ENCODE data around the gene DNAJB11. TPM values are rescaled to one million over a fixed set of nuclear protein-coding genes. Genes with fewer than 3 reads are reported as not detected.

The DNAJB11 gene
- total RNA-seq: 34.6 TPM

DNA sequence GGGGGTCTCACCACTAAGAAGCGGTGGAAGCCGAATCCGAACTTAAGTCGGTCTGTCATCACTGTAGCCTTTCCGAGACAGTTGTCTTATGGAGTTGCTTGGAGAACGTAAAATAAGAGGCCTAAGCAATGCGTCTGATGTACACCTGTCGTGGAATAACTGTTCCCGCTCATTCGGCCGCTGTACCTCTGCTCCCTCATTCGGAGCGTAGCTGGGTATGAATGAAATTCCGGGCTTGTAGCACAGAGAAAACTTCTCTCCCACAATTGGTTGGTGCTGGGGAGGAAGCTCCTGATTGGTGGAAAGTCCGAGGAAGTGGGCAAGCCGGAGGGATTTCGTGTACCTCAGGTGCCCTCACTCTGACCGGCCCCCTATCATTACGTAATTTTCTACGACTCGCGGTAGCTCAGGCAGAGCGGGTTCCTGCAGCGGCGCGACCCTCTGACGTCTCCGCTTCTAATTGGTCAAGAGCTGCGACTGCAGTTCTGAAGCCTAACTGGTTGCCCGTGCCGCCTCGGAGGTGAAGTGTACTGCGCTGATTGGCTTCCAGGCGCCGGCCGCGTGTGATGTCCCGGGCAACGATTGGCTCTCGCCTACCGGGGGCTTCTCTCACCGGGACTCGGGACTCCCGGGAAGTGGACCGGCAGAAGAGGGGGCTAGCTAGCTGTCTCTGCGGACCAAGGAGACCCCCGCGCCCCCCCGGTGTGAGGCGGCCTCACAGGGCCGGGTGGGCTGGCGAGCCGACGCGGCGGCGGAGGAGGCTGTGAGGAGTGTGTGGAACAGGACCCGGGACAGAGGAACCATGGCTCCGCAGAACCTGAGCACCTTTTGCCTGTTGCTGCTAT is at the start of gene DNAJB11:
Gene DNAJB11, plus strand, starts transcription at position 625 of the 845 bp plus-strand sequence. Its CDS starts 178 bp downstream, at position 803.
- H3K4me3 ChIP-seq: peak within 1 kb of the TSS; percentile 82 to 83
- H3K36me3 ChIP-seq: peaks cover 0 to 29% of the 10 kb centered on the region in 2 donors
- H3K27ac ChIP-seq: peak within 1 kb of the TSS; percentile 81
- H3K27me3 ChIP-seq: no peaks in the 10 kb centered on the region
- peaks cover 43% of the 10 kb centered on the region for H3K4me1 ChIP-seq
- DNase-seq (ENCODE audit: extremely low spot score in 2 of 2): peak; percentile 99 to 100
- intact Hi-C loops (cut with DNase I): no loop called here
- TF ChIP-seq, protein P1, sequence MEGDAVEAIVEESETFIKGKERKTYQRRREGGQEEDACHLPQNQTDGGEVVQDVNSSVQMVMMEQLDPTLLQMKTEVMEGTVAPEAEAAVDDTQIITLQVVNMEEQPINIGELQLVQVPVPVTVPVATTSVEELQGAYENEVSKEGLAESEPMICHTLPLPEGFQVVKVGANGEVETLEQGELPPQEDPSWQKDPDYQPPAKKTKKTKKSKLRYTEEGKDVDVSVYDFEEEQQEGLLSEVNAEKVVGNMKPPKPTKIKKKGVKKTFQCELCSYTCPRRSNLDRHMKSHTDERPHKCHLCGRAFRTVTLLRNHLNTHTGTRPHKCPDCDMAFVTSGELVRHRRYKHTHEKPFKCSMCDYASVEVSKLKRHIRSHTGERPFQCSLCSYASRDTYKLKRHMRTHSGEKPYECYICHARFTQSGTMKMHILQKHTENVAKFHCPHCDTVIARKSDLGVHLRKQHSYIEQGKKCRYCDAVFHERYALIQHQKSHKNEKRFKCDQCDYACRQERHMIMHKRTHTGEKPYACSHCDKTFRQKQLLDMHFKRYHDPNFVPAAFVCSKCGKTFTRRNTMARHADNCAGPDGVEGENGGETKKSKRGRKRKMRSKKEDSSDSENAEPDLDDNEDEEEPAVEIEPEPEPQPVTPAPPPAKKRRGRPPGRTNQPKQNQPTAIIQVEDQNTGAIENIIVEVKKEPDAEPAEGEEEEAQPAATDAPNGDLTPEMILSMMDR (IDR thresholded peaks at IDR 0.05): no peak
- TF ChIP-seq POLR2AphosphoS5 (IDR thresholded peaks at IDR 0.05; ENCODE audit: insufficient read depth in 1 of 2, low read depth in 1 of 2) (peak; percentile 89 to 98), POLR2A (IDR thresholded peaks at IDR 0.05) (peak in 1 of 2 donors; percentile 50)
- no peaks in the 10 kb centered on the region for H3K9me3 ChIP-seq

DNA sequence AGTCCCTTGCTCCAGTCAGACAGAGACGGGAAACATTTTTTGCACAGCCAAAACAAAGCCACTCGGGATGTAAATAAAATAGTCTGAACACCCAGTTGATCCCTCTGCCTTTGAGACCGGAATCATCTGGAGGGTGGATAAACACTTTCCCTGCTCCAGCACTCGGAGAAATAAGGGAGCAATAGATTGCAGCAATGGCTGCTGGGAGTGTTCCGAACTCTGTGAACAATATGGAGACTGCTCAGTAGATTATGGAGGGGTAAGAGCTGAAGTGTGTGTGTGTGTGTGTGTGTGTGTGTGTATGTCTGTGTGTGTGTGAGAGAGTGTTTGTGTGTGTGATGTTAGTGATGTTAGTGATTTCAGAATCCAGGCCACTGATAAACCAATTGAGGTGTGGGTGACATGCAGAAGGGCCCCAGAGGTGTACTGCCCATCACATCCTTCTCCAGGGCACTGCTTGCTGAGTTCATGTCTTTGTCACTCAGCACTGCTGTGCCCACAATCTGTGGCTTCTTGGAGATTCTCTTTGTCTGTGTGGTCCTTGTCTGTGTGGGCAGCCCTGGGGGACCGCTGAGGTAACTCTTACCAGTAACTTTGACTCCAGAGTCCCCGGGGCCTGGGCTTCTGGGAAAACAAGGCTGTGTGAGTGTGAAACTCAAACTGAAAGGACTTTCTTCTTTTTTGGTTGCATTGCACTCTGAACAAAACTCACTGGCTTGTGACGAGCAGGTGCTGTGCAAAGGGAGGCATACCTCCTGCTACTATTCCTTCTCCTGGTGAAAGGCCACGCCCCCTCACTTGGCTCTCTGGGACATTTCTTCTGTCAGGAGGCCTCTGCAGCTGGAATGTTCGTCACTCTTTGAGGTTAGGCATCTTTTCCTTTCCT is 49.3 kb upstream of the DNAJB11 start:
- Histone ChIP-seq H3K9me3 (no peaks in the 10 kb centered on the region), H3K27ac (no peak overlapping the region), H3K4me1 (no peaks in the 10 kb centered on the region), H3K36me3 (no peaks in the 10 kb centered on the region), H3K4me3 (no peak overlapping the region), H3K27me3 (no peaks in the 10 kb centered on the region)
- intact Hi-C loops (cut with DNase I): no loop called here
- no peak for DNase-seq (ENCODE audit: extremely low spot score in 2 of 2)
- no peak for TF ChIP-seq POLR2AphosphoS5 (IDR thresholded peaks at IDR 0.05; ENCODE audit: insufficient read depth in 1 of 2, low read depth in 1 of 2)
- TF ChIP-seq POLR2A (IDR thresholded peaks at IDR 0.05): no peak
- TF ChIP-seq, protein P1 (IDR thresholded peaks at IDR 0.05): no peak

DNA sequence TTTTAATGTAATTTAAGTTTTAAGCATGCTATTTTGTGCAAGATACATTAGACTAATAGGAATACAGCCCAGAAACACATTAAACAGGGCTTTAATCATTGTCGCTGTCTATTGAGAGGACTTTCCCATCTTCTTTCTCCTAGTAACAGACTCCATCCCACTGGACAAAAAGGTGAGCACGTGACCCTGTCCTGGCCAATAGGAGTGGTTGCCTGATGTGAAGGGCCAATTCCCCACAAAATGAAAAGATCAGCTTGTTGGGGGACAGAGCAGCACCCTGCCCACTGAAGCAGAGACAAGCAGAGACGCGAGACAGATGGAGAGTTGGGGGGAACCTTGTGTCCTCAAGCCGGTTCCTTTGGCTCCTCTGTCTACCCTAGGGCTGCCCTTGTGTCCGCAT is 47.5 kb upstream of the DNAJB11 start:
- intact Hi-C loops (cut with DNase I): no loop called here
- TF ChIP-seq POLR2A (IDR thresholded peaks at IDR 0.05): no peak
- TF ChIP-seq, protein P1 (IDR thresholded peaks at IDR 0.05): no peak
- no peak for TF ChIP-seq POLR2AphosphoS5 (IDR thresholded peaks at IDR 0.05; ENCODE audit: insufficient read depth in 1 of 2, low read depth in 1 of 2)
- H3K27ac ChIP-seq: no peak overlapping the region

DNA sequence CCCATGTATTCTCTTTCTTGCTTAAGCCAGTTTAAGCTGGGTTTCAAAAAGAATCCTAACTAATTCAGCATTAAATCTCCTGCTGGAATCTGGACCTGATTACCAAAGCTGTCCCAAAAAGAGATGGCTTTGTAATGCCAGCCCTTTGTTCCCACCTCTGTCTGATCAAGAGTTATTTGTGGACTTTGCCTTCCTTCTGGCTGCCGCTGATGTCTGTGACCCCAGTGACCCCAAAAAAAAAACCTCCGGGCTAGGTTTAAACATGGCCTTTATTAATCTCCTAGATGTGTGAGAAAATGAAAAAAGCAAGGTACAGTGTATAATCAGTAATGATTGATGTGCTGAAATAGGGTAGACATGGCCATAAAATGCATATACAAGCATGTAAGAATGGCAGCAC is 47.1 kb upstream of the DNAJB11 start:
- Histone ChIP-seq H3K4me1 (no peaks in the 10 kb centered on the region), H3K36me3 (no peaks in the 10 kb centered on the region), H3K4me3 (no peak overlapping the region), H3K27ac (no peak overlapping the region), H3K9me3 (no peaks in the 10 kb centered on the region), H3K27me3 (no peaks in the 10 kb centered on the region)
- no peak for DNase-seq (ENCODE audit: extremely low spot score in 2 of 2)
- TF ChIP-seq, protein P1 (IDR thresholded peaks at IDR 0.05): no peak
- no peak for TF ChIP-seq POLR2A (IDR thresholded peaks at IDR 0.05)
- TF ChIP-seq POLR2AphosphoS5 (IDR thresholded peaks at IDR 0.05; ENCODE audit: insufficient read depth in 1 of 2, low read depth in 1 of 2): no peak
- intact Hi-C loops (cut with DNase I): no loop called here

More for the DNA sequence above, 47.5 kb upstream of the DNAJB11 start:
- no peaks in the 10 kb centered on the region for H3K4me1 ChIP-seq
- DNase-seq (ENCODE audit: extremely low spot score in 2 of 2): no peak
- H3K27me3 ChIP-seq: no peaks in the 10 kb centered on the region
- H3K4me3 ChIP-seq: no peak overlapping the region
- H3K9me3 ChIP-seq: no peaks in the 10 kb centered on the region
- H3K36me3 ChIP-seq: no peaks in the 10 kb centered on the region

All from vagina (tissue), 2 donors.